Dendritic cell treated with granulocyte-macrophage colony-stimulating factor and Interleukin-4, amounts not matched to agents 40 ng/mL and 50 ng/mL, for 4 days (primary cell): ENCODE measurements around the gene ACO1.

ENCODE experiments used
- H3K27ac Mint-ChIP-seq: one replicate; pipeline ENCODE4 v1.8.0; 2022; ENCODE audit warnings: mild to moderate bottlenecking, mixed read lengths
- H3K27me3 Mint-ChIP-seq: one replicate; pipeline ENCODE4 v1.8.0; 2022; ENCODE audit warnings: mild to moderate bottlenecking, mixed read lengths
- H3K36me3 Mint-ChIP-seq: one replicate; pipeline ENCODE4 v1.8.0; 2022; ENCODE audit warnings: low read depth, mixed read lengths
- H3K4me1 Mint-ChIP-seq: one replicate; pipeline ENCODE4 v1.8.0; 2022; ENCODE audit warnings: low read depth, mixed read lengths
- H3K4me3 Mint-ChIP-seq: one replicate; pipeline ENCODE4 v1.8.0; 2022; ENCODE audit warnings: mild to moderate bottlenecking, moderate library complexity, mixed read lengths
- H3K9me3 Mint-ChIP-seq: one replicate; pipeline ENCODE4 v1.8.0; 2022; ENCODE audit warnings: mixed read lengths
- intact Hi-C: fragments of 100-400 bp; cut with micrococcal nuclease; formaldehyde crosslinking; loops from one replicate; pipeline ENCODE4 v1.15.0; 2022

Gene ACO1

GRCh38 chr9:32503008-32503407 lies 118.6 kb downstream of the ACO1 start:
- H3K4me1 Mint-ChIP-seq, result no peaks in the 10 kb centered on the region
- intact Hi-C loops, result no loop called here
- H3K27ac Mint-ChIP-seq, result no peak overlapping the region
- peaks cover 22% of the 10 kb centered on the region for H3K36me3 Mint-ChIP-seq
- H3K9me3 Mint-ChIP-seq, result no peaks in the 10 kb centered on the region
- no peak overlapping the region for H3K4me3 Mint-ChIP-seq
- no peaks in the 10 kb centered on the region for H3K27me3 Mint-ChIP-seq
